Retinal pigment epithelial cell (primary cell): ENCODE results near the gene HOXA10.

Experiments
- DNase-seq: peaks from one replicate; pipeline ENCODE4 v3.0.0-alpha.2; 2010; ENCODE audit warnings: low read depth
- H3K4me3 ChIP-seq: 2 replicates; pipeline ENCODE4 v1.5.1; 2011; ENCODE audit warnings: mild to moderate bottlenecking, low read length, control low read depth, moderate library complexity
- TF ChIP-seq, protein P1 (sequence below): conservative IDR thresholded peaks from 2 replicates; pipeline ENCODE4 v1.5.1; 2011; ENCODE audit warnings: low read depth, low read length, control low read depth, inconsistent platforms

Gene HOXA10

DNA sequence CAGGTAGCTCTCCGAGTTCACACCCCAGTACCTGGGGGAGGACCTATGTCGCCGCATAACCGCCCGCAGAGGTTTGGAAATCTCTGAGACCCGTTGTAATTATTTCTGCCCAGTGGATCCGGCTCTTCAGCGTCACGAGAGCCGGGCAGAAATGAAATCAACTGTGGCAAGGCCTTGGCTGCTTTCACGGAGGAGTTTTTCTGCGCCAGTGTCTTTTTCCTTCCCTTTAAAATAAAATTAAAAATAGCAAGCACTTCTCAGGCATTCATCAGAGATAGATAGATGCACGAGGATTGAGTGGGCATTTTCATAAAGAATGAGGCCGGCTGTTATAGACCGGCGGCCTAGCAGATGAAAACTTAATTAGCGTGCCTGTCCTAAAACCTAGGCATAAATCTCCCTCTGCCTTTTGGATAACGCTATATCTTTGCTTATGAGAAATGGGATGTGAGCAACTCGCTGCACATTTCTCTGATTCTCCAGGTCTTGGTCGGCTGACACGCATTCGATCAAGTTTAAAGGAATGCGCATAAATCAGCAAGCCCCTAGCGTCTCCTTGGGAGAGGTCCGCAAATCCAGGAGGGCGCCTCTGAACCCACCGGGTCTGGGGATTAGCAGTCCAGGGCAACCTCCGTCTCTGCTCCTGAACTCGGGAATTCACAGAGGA lies 19.3 kb upstream of the HOXA10 start:
- TF ChIP-seq, protein P1, sequence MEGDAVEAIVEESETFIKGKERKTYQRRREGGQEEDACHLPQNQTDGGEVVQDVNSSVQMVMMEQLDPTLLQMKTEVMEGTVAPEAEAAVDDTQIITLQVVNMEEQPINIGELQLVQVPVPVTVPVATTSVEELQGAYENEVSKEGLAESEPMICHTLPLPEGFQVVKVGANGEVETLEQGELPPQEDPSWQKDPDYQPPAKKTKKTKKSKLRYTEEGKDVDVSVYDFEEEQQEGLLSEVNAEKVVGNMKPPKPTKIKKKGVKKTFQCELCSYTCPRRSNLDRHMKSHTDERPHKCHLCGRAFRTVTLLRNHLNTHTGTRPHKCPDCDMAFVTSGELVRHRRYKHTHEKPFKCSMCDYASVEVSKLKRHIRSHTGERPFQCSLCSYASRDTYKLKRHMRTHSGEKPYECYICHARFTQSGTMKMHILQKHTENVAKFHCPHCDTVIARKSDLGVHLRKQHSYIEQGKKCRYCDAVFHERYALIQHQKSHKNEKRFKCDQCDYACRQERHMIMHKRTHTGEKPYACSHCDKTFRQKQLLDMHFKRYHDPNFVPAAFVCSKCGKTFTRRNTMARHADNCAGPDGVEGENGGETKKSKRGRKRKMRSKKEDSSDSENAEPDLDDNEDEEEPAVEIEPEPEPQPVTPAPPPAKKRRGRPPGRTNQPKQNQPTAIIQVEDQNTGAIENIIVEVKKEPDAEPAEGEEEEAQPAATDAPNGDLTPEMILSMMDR = no peak
- no peak overlapping the region for H3K4me3 ChIP-seq
- no peak for DNase-seq

DNA sequence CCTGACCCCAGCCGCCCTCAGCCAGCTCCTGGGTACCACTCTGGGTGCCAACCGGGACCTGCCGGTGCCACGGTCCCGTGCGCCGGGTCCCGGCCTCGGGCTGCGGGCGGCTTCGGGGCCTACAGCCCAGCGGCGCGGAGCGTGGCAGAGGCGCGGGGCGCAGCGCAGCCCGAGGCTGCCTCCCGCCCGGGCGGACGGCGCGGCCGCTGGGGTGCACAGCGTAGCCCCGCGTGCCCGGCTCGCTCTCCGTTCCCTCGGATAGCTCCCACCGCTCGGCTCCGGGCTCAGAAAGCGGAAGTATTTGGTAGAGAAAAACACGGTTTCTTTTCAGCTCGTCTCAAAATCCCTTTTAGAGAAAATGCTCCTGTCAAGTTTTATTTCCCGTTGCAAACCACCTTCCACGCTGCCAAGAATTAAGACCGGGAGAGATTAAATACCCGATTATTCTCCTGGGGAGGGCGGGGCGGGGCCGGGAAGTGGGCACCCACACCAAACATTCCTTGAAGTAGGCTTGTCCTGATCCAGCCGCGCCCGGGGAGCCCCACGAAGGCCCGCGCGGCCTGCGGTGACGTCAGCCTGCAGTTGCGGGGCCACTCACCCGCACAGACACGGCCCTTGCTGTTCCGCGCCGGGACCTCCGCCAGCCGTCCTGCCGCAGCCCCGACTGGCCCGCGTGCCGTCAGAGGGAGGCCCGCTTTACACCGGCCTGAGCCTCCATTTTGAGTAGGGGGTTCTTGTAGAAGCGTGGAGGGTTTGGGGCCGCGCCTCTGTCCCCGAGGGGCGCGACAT lies 18.6 kb upstream of the HOXA10 start:
- no peak for DNase-seq
- TF ChIP-seq, protein P1 = no peak
- no peak overlapping the region for H3K4me3 ChIP-seq

DNA sequence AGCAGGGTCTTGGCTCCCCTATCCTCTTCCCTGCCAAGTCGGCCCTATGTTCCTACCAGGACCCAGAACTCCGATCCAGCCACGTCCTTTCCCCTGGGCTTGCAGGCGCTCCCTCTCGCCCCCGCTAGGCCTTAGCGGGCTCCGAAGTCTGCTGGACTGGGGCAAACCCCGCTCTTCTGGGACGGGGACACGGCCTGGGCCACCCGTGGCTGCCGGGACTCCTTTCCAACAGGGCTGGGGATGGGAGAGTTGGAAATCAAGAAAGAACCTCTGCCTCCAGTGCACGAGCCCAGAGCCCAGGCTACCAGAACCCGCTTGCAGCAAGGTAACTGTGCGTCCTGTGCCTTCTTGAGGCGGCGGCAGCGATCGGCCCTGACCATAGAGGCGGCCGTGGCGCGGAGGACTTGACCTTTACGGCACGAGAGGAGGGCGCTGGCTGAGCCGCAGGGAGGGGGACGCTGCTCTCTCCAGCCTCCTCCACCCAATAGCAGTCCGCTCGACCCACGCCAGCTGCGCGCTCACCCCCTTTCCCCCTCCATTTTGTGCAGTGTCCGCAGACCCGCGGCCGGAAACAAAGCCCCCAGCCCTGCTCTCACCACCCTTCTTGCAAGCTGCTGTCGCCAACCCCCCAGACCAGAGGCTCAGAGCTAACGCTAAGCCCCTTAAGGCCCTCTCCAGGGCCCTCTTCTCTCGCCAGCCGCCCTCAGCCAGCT lies 17.9 kb upstream of the HOXA10 start:
- TF ChIP-seq, protein P1 = no peak
- DNase-seq = no peak
- H3K4me3 ChIP-seq = no peak overlapping the region

DNA sequence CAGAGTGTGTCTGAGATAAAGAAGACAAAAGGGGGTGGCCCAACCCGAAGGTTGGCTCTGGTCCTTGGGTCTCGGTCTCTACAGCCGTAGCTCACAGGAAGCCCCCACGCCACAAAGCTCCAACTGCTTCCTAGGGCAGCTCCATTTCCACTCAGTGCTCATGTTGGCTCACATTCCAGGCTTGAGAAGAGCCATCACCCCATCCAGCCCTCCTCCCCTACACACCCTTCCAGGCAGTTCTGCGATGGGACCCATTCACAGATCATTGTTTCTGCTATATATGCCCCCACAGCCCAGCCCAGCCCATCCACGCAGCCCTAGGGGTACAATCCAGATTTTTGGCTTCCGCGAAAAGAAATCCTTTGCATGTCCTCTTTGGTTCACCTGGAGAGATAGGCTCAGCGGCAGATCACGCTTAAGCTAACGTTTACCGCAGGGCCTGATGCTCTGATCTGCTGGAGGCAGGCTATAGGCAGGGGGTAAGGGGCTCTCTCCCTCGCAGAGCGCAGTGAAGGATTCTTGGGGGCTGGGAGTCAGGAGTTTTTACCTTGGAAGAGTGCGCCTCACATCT lies 17.1 kb upstream of the HOXA10 start:
- no peak for DNase-seq

DNA sequence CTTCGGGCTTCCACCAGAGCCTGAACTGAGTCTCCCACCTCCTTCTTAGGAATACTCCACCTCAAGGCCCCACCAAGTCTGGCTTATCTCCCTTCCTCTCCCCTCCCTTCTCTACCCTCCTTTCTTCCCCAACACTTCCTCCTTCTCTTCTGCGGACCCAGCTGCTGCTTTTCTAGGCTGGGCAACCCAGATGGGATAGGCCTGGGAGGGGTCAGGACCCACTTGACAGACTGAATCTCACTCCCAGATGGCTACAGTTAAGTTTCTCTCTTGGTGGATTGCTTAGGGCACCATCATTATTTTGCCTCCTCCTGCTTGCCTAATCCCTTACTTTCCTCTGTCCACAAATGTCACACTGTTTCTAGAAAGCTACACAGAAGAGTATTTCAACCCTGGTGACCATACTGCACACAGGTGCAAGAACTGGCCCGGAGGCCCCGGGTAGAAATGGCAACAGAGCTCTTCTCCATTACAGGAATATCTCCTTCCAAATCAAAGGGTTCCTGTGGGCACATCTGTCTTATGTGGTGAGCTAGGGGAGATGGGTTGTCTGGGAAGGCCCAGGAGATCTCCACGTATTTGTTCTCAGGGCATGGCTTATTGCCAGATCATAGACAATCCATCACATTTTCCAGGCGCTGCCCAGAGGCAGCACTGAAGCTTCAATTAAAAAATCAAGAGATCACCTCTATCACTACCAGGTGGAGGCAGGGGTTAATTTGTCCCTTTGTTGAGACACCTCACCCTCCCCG lies 16.1 kb upstream of the HOXA10 start:
- DNase-seq = no peak
- TF ChIP-seq, protein P1 = no peak
- H3K4me3 ChIP-seq = no peak overlapping the region

More for the DNA sequence above, 17.1 kb upstream of the HOXA10 start:
- TF ChIP-seq, protein P1 = no peak
- H3K4me3 ChIP-seq = no peak overlapping the region

DNA sequence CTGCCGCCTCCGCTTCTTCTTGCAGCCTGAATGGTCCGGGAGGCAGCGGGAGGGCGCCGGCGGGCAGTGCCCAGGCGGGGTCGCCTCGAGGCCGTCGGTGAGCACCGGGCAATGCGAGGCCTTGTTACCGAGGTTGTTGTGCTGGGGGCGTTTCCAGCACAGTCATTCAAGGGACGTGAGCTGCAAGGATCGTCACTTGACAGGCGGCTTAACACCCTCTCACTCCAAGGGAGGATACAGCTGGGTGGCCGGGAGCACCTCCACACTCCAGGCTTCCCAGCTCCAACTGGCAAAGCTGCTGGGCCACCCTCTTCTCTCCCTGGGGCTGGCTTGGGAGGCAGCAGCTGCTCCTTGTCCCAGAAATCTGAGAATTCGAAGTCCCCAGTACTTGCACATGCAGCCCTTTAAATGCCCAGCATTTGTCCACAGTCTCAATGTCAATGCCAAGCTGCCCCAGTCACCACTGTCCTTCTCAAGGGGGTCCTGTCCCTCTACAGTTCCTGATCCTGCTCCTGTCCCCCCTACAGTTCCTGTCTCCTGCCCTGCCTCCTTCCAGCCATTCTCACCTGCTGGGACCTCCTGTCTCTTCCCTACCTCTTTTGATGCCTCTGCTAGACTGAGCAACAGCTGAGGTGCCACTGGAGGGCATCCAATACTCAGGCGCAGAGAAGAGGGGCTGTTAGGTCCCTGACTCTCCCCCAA lies 15.3 kb upstream of the HOXA10 start:
- no peak overlapping the region for H3K4me3 ChIP-seq
- no peak for DNase-seq
- TF ChIP-seq, protein P1 = no peak
